OCI-LY7 (cell line): Measurements from ENCODE around the gene ZNF813. TPM values are rescaled to one million over a fixed set of nuclear protein-coding genes. Genes with fewer than 3 reads are reported as not detected.

ENCODE experiments used
- total RNA-seq, 2 experiments: library from RNA; depleted of rRNA in 1 of 2; stranded (reverse); fragments of >200 nt in 1 of 2; shearing (Covaris generic) in 1 of 2; gene quantifications; 2 replicates each; pipeline ENCODE4 v1.2.3, GENCODE V29; 2014 to 2022

Gene ZNF813
- total RNA-seq, 2 experiments from 2014 or later: 5.9 to 6.7 TPM

Other genes with a start within 250 kb of the ZNF813 start
- not detected in 2 replicates for gene ZNF677, start 212.9 kb upstream of the ZNF813 start, total RNA-seq (2014; rRNA removed; shearing (Covaris generic))
- not detected in 2 replicates for gene ZNF677, start 212.9 kb upstream of the ZNF813 start, total RNA-seq (2022)
- gene VN1R2, start 209.4 kb upstream of the ZNF813 start, total RNA-seq (2014; rRNA removed; shearing (Covaris generic)): not detected in 2 replicates
- not detected in 2 replicates for gene VN1R2, start 209.4 kb upstream of the ZNF813 start, total RNA-seq (2022)
- gene VN1R4, start 200.0 kb upstream of the ZNF813 start, total RNA-seq (2014; rRNA removed; shearing (Covaris generic)): not detected in 2 replicates
- not detected in 2 replicates for gene VN1R4, start 200.0 kb upstream of the ZNF813 start, total RNA-seq (2022)
- 7.2 and 7.7 TPM in 2 replicates for gene ZNF845, start 134.0 kb upstream of the ZNF813 start, total RNA-seq (2014; rRNA removed; shearing (Covaris generic))
- gene ZNF845, start 134.0 kb upstream of the ZNF813 start, total RNA-seq (2022): 6.8 and 8.0 TPM in 2 replicates
- 20.2 and 21.0 TPM in 2 replicates for gene ZNF525, start 102.0 kb upstream of the ZNF813 start, total RNA-seq (2014; rRNA removed; shearing (Covaris generic))
- 21.0 and 23.2 TPM in 2 replicates for gene ZNF525, start 102.0 kb upstream of the ZNF813 start, total RNA-seq (2022)
- gene ZNF765, start 72.6 kb upstream of the ZNF813 start, total RNA-seq (2014; rRNA removed; shearing (Covaris generic)): 14.6 and 16.2 TPM in 2 replicates
- 14.2 and 17.4 TPM in 2 replicates for gene ZNF765, start 72.6 kb upstream of the ZNF813 start, total RNA-seq (2022)
- gene ZNF761, start 35.7 kb upstream of the ZNF813 start, total RNA-seq (2014; rRNA removed; shearing (Covaris generic)): 11.0 and 14.0 TPM in 2 replicates
- gene ZNF761, start 35.7 kb upstream of the ZNF813 start, total RNA-seq (2022): 16.0 and 17.5 TPM in 2 replicates
- gene ZNF331, start 70.4 kb downstream of the ZNF813 start, total RNA-seq (2014; rRNA removed; shearing (Covaris generic)): 12.3 and 16.2 TPM in 2 replicates
- gene ZNF331, start 70.4 kb downstream of the ZNF813 start, total RNA-seq (2022): 23.7 and 26.3 TPM in 2 replicates
- not detected in 2 replicates for gene DPRX, start 164.3 kb downstream of the ZNF813 start, total RNA-seq (2014; rRNA removed; shearing (Covaris generic))
- not detected in 2 replicates for gene DPRX, start 164.3 kb downstream of the ZNF813 start, total RNA-seq (2022)